OCI-M1 (cell line): ENCODE data around the gene TMTC1.
"Not testable (repeated sequence)": the region's sequence is repeated elsewhere in the genome, so short reads cannot be mapped to it uniquely, and the experiment has no call there.

Experiments used
- DNase-seq: peaks from one replicate; lab custom pipeline; 2025; lab: John Stamatoyannopoulos, UW

TMTC1 gene

DNA sequence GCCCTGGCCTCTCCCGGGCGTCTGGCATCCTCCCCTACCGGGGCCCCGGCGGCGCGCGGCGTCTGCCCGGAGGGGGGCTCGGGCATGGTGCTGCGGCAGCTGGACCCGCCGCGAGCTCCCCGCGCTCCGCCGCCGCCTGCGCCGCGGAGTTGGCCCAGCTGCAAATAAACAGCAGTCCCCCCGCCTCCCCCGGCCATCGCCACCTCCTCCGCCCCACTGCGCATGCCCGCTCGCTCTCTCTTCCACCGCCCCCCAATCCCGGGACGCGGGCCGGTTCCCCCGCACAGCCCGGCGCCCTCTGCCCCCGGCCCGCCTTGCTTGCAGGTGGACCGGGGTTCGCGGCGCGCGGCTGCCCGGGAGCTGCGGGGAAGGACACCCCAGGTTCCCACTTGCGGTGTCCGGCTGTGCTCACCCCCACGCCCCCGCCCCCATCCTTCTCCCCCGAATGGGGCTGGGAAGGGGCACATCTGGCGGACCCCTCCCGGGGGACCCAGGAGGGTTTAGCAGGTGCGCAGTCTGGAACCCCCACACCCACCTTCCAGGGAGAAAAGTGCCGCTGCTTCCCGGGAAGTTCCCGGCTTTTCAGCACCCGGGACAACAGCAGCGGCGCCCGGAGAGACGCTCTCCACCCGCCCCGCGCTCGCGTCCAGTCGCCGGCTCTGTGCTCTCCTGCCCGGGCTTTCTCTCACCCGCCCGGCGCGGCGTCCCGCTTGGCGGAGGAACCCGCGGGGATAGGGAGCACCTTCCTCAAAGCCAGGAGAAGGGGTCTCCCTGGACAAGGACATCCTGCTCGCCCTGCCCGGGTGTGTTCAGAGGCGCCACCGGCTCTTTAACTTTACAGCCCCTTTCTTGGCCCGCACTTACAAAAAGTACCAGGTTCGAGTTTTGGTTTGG lies at the start of gene TMTC1:
TMTC1 (minus strand) TSS at position 170 of the 894 bp plus-strand sequence. CDS start 191 bp downstream, outside the sequence.
- no peak for DNase-seq

DNA sequence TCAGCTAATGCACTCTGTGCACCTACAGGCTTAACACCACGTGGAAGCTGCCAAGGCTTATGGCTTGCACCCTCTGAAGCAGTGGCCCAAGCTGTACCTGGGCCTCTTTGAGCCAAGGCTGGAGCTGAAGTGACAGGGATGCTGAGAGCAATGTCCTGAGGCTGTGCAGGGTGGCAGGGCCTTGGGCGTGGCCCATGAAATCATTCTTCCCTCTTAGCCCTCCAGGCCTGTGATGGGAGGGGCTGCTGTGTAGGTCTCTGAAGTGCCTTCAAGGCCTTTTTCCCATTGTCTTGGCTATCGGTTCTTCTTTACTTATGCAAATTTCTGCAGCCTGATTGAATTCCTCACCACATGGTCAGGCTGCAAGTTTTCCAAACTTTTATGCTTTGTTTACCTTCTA lies 47.4 kb upstream of the TMTC1 start:
- no peak for DNase-seq

DNA sequence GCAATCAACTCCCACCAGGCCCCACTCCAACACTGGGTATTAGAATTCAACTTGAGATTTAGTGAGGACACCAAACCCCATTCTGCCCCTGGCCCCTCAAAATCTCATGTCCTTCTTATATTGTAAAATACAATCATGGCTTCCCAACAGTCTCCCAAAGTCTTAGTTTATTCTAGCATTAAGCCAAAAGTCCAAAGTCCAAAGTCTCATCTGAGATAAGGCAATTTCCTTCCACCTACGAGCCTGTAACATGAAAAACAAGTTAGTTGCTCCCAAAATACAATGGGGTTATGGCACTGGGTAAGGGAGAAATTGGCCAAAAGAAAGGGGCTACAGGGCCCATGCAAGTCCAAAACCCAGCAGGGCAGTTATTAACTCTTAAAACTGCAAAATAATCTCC lies 46.6 kb upstream of the TMTC1 start:
- no peak for DNase-seq

DNA sequence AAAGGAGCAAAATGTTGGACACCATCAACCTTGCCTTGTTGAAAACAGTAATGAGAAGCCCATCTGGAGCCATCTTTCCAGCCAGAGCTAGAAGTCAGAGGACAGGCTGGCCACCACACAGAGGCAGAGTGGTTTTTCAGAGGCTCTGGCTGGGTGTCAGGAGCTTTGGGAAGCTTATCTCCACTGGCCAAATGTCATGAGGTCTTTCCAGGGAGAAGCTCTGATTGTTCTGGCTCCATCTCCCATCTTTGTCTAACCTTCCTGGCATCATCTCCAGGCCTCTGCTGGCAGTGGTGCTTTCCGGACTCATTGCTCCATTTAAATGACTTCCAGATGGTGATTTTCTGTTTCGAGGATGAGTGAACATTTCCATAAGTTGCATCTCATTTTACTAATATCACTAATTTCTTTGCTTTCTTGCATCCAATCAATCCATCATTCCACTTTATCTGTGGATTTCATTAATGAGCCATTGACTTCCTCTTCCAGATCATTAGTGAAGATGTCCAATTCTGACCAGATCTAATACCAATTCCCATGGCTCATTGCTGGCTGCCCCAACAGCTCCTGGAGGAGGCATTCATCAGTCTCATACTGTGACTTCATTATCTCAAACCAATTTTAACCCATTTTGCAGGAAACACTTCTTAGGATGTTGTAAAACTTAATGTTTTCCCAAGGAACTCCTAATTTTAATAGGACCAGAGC lies 35.3 kb upstream of the TMTC1 start:
- no peak for DNase-seq

DNA sequence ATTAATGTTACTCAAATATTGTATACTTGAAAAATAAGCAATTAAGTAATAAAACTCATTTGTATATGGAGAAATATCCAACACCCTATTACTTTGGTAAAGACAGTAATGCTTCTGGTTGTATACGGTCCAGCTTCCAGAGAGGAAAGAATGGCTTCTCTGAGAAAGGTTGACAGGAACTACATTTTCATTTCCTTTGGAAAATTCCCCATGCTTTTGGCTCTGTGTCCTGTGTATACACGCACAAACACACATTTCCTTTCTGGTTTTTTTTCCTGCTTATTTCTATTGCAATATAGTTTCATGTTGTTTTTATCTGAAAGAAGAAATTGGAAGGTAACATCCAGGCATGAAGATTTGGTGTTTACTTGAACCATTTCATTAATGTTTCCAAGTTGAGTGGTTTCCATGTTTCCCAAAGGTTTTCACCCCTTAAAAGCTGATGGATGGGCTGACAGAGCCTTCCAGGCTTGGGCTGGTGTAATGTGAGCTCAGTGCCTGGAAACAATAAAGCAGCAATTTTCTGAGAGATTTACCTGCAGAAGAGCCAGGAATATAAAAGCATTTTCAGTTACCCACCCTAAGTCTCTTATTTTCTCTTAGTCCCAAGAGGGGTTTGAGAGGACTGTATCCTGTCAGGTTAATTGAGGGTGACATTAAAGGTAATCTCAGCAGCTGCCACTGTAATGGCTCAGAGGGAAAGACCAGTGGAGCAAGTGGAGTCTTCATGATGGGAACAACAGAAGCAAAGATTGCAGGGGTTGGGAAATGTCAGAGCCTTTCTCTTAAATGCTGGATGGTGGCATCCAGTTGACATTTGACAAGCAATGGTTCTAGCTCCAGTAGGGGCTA lies 33.4 kb upstream of the TMTC1 start:
- no peak for DNase-seq

DNA sequence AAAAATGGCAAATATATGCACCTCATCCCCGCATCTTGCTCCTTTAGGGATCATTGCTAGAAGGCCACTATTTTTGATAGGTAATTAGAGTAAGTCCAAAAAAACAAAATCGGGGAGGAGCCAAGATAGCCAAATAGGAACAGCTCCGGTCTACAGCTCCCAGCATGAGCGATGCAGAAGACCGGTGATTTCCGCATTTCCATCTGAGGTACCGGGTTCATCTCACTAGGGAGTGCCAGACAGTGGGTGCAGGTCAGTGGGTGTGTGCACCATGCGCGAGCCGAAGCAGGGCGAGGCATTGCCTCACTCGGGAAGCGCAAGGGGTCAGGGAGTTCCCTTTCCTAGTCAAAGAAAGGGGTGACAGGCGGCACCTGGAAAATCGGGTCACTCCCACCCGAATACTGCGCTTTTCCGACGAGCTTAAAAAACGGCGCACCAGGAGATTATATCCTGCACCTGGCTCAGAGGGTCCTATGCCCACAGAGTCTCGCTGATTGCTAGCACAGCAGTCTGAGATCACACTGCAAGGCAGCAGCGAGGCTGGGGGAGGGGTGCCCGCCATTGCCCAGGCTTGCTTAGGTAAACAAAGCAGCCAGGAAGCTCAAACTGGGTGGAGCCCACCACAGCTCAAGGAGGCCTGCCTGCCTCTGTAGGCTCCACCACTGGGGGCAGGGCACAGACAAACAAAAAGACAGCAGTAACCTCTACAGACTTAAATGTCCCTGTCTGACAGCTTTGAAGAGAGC lies 26.0 kb upstream of the TMTC1 start:
- DNase-seq = not testable (repeated sequence)

DNA sequence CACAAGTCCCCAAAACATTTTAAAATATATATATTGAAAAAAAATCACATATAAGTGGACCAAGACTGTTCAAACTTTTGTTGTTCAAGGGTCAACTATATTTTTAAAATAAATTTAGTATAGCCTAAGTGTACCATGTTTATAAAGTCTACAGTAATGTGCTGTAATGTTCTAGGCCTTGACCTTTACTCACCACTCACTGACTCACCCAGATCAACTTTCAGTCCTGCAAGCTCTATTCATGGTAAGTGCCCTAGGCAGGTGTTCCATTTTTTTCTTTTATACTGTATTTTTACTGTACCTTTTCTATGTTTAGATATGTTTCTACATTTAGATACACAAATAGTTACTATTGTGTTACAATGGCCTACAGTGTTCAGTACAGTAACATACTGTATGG lies 23.4 kb upstream of the TMTC1 start:
- DNase-seq = no peak

DNA sequence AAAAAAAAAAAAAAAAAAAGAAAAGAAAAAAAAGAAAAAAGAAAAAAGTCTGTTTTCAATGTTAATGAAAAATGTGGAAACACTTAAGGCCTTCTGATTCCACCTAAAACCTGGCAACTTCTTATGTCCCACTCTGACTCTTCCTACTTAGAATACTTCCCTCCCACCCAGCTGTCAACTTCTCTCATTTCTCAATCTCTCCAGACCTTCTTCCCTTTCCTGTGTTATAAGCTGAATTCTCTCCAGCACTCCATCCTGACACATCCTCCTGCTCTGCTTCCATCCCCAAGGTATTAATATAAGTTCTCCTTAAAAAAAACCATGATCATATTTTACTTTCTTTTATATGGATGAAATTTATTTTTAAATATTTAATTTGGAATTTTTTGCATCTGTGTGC lies 20.3 kb upstream of the TMTC1 start:
- DNase-seq = no peak

DNA sequence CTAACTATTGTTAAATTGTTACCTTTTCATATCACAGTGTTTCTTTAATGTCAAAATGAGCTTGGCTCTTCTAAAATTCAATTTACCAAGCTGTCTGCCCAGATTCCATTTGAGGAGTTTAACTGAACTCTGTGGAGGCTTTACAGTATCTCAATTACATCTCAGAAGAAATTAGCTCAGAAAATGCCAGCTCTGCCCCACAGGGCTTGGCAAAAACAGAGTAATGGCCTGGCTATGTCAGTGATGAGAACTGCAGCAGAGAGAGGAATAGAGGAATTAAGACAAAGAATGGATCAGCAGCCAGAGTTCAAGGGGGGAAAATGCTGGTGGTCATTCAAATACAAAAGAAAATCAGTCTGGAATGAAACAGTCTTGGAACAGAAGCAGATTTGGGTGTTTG lies 15.8 kb upstream of the TMTC1 start:
- no peak for DNase-seq

DNA sequence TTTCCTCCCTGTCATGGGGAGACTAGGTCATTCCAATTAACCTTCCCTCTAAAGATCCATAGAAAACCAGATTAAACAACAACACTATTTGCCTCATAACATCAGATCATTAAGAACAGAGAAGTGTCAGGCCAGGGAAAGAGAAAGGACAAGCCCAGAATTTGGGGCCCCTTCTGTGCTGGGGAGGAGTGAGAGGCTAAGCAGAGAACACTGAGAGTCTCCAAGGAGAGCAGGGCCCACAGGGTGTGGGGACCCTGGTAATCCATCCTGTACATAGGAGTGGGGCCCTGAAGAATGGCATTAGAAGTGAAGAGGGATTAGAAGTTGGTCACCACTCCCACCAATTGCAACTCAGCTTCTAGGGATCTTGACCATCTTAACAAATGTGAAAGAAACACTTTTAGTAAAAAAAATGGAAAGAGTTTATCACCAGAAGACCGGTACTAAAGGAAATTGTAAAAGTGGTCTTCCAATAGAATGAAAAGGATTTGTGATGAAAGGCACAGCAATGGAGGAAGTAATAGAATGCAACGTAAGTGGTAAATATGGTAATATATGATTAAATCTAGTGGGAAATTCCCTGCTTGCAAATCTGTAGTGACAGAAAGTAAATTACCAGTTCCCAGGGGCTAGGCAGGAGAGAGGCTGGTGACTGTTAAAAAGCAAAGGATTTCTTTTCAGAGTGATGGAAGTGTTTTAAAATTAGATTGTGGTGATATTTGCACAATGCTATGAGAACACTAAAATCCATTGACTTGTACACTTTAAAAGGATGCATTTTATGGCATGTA lies 14.0 kb upstream of the TMTC1 start:
- no peak for DNase-seq

DNA sequence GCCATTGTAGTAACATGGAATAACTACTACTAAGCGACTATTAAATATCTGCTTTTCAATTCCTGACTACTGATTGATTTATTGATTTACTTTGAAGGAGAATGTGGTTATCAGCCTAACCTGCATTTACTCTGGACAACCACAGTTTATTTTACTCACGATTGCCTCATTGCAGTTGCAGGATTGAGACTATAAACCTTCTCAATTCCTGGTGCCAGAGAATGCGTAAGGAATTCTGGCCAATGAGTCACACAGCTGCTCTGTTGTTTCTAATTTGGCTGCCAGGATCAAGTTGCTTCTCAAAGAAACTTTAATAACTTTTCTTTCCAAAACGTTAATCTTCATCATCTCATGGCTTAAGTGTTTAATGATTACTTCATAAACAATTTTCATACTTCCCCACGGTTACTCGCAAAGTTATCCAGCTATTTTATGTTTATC lies 13.1 kb upstream of the TMTC1 start:
- DNase-seq = no peak

DNA sequence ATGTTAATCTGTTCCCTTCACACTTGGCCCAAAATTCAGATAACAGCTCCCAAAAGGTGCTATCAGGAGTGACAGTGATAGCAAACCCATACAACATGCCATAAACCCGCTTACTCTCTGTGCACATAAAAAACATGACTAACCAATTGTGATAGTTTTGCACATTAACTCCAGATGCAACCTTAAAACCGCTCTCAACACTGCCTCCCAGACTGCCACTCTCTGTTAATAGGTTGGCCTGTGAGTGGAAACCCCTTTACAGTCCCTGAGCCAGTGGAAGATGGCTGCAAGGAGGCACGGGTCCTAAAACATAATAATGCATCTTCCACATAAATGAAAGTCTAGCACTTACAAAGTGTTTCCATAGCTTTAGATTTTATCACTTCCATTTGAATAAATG lies 12.0 kb upstream of the TMTC1 start:
- DNase-seq = no peak

DNA sequence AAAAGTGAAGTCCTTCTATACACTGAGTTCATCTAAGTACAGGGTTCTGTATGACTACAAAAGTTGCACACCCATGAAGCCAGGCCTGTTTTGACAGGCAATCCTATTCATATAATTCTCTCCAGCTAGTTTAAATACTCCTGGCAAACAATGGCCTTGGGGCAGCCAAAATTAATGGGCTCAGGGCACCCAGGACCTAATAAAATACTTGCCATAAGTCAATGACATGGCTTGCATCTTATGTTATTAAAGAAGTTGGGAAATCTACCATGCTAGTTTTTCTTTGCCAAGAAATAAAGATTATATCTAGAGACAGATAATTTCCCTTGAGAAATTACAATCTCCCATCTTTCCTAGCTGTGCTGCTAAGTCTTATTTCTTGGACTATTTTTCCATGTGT lies 11.1 kb upstream of the TMTC1 start:
- no peak for DNase-seq

DNA sequence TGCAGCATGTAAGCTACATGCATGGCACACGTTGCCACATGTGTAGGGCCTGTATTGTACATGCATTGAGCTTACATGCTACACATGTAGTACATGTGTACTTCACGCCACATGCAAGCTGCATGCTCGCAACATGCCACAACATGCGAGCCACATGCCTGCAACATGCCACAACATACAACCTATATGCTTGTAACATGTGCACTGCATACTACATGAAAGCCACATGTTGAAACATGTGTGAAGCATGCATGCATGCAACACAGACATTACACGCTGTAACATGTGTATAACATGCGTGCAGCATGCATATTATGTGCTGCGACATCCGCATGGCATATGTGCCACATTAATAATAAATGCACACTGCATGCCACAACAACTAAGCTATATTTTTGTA lies 9.1 kb upstream of the TMTC1 start:
- DNase-seq = no peak

DNA sequence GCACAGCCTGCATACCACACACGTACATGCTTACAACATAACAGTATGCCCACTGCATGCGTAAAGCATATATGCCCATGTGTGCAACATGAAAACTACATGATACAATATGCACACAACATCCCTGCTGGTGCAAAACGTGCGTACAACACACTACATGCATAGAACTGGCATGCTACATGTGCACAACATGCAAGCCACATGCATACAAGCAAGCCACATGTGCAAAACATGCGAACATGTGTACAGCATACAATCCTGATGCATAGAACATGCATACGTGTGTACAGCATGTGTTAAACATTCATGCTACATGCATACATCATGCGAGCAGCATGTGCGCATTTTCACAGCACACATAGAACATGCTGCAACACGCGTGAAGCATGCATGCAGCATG lies 8.4 kb upstream of the TMTC1 start:
- DNase-seq = no peak

DNA sequence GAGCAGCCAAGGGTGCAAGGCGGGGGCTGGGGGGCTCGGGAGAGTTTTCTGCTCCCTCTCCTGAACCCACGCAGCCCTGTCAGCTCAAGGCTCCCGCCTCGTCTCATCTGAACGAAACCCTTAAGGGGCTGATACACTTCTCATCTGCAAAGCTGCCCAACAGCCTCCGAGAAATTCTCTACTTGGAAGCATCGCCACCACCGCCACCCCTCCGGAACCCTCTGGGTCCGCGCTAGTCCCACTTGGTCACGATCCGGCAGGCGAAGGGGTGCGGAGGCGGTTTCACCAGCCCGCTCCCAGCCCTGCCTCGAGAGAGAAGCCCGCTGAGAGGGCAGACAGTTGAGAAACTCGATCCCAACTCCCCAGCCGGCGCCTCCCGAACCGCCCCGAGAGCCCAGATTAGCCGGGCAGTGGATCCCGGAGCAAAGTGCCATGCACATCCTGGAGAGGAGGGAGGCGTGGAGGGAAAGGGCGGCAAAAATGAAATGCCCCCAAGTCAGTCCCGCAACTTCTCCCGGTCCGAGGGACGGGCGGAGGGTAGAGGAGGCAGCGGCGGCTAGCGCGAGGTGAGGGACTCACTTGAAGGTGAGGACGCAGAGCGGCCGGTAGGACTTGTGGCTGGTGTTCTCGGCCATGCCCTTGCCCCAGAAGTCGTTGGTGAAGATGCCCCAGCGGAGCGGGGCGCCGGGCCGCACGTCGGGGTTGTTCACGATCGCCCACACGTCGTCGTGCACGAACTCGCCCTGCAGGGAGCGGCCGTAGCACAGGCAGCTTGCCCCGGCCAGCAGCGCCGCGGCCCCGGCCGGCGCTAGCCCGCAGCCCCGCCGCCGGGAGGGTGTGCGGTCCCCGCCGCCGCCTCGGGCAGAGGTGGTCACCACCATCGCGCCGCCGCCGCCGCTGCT lies 620 bp downstream of the TMTC1 start:
- no peak for DNase-seq

DNA sequence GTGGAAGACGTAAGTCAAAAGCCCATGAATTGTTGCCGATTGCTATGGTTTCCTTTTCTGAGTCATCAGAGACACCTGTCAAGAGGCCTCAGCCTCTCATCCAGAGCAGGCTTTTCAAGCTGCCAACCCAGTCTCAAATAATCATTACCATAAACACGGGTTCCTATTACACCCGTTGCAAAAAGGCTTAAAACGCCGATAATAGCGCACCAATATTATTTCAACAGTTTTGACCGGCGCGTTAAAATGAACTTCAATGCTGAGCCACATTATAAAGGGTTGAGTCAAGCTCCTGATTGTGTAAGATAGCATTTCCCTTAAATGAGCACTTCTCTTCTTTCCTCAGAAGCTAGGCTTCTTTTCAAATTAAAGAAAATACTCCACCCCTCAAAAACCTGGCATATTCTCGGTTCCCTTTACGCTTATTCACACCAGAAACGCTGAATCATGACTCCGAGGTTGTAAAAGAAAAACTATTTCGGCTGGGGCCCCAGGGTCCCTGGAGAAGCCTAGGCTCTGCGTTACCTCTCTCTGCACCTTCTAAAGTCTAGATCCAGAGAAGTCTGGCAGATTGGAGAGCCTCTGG lies 1.4 kb downstream of the TMTC1 start:
- DNase-seq = peak; percentile 29

DNA sequence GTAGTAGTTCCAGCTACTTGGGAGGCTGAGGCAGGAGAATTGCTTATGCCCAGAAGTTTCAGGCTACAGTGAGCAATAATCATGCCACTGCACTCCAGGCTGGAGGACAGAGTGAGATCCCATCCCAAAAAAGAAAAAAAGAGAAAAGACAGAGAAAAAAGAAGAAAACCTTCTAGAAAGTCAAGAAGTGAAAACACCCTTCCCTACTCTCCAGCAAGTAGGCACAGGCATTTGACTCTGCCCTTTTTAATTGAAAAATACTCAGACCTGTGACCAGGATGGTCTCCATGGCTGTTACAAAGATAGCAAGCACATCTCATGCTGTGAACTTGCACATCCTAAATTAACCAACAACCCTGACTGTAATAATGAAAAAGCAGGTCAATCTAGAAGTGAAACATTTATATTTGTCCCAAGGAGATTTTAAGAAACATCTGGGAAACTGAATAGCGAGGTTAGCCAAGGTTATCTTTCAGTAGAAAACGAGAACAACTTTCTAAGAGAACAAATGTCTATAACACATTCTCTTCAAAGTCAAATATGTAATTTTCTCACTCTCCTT lies 2.0 kb downstream of the TMTC1 start:
- DNase-seq = no peak

DNA sequence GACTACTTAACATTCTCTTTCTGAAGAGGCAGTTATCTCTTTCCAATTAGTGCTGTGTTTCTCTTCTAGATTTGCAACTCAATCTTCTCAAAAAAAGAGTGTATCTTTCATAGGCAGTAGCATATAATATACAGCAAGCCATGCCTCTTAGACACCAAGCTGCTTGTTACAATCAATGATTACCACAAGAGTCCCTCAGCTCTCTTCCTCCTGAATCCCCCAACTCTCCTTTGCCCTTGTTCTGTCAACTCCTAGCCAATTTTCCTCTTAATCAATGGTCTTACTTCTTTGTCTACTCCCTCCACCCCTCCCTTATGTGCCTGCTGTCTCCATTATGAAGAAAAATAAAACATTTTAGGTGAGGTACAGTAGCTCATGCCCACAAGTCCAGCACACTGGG lies 2.6 kb downstream of the TMTC1 start:
- no peak for DNase-seq
